ENCODE results near the gene PSG3. TPM values are rescaled to one million over a fixed set of nuclear protein-coding genes. Genes with fewer than 3 reads are reported as not detected.

Gene PSG3
- total RNA-seq, 1 experiment from 2014 or later: not detected

DNA sequence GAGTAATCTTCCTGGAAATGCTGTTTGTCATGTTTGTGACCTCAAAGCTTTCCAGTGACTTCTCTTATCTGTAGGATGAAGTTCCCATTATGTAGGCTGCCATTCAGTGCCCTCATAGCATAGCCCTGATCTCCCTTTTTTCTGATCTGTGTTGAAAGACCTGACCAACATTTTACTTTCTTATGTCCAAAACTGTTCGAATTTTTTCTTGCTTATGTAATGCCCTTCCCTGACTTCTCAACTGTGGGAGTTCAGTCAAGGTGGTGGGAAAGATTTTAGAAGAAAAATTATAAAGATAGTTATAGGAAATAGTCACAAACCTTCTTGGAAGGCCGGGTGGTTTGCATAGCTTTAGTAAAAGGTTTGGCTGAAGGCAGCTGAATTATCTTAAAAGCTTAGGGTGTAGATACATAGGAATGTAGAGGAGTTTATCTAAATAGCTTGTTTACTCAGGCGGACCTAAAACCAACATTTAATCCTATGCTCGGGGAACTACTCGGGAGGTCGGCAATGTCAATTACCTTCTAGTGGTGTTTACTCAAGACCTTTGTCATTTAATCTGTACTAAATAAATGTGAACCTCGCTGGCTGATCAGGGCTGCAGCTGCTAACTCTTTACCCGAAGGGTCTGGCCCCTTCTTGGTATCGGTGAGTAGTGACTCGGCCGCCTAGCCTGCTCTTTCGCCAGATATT is 44.3 kb downstream of the PSG3 start:
- Histone ChIP-seq H3K4me1 (ENCODE audit: insufficient read depth, low read length) (no peaks in the 10 kb centered on the region), H4K8ac (replicated peaks; ENCODE audit: insufficient read length, low read depth, low read length) (no peak overlapping the region), H2BK15ac (ENCODE audit: low read depth, low read length) (no peak overlapping the region), H2BK5ac (ENCODE audit: insufficient read length, low read length) (no peak overlapping the region), H3K9me3 (ENCODE audit: control insufficient read depth, low read depth, low read length) (peaks cover 88% of the 10 kb centered on the region), H3K4ac (ENCODE audit: low read depth, low read length) (no peak overlapping the region), H4K20me1 (ENCODE audit: control insufficient read depth, insufficient read depth, insufficient read length) (no peaks in the 10 kb centered on the region), H4K5ac (ENCODE audit: insufficient read length, low read depth, low read length) (no peak overlapping the region), H2BK12ac (ENCODE audit: insufficient read length, low read depth, low read length) (no peak overlapping the region), H2BK20ac (ENCODE audit: low read depth, low read length, poor library complexity, severe bottlenecking) (no peak overlapping the region), H2AFZ (ENCODE audit: low read length) (no peak overlapping the region), H3K14ac (ENCODE audit: insufficient read depth, low read length) (no peak overlapping the region), H3T11ph (ENCODE audit: low read length) (no peak overlapping the region), H3K27me3 (ENCODE audit: insufficient read depth, low read length) (no peaks in the 10 kb centered on the region), H4K91ac (ENCODE audit: insufficient read length, low read depth, low read length) (no peak overlapping the region), H2BK120ac (ENCODE audit: low read depth, low read length, poor library complexity, severe bottlenecking) (no peak overlapping the region), H3K18ac (ENCODE audit: insufficient read length, low read depth, low read length) (no peak overlapping the region), H3K79me2 (ENCODE audit: insufficient read depth, low read length) (no peaks in the 10 kb centered on the region), H3K56ac (ENCODE audit: insufficient read length, low read depth, low read length) (no peak overlapping the region), H3K9ac (ENCODE audit: extremely low read depth, insufficient read length, low read length) (no peak overlapping the region), H3K23ac (ENCODE audit: insufficient read length, low read depth, low read length) (no peak overlapping the region), H3K4me2 (ENCODE audit: insufficient read depth, insufficient read length, low read length) (no peak overlapping the region), H2AK5ac (ENCODE audit: insufficient read length, low read length) (no peak overlapping the region), H3K27ac (ENCODE audit: insufficient read length, low read depth, low read length) (no peak overlapping the region), H3K79me1 (ENCODE audit: insufficient read depth, low read depth, low read length, poor library complexity, severe bottlenecking) (no peaks in the 10 kb centered on the region), H3K23me2 (ENCODE audit: insufficient read length, low read depth, low read length, poor library complexity, severe bottlenecking) (no peaks in the 10 kb centered on the region)
- DNase-seq: no peak
- TF ChIP-seq, protein P1, sequence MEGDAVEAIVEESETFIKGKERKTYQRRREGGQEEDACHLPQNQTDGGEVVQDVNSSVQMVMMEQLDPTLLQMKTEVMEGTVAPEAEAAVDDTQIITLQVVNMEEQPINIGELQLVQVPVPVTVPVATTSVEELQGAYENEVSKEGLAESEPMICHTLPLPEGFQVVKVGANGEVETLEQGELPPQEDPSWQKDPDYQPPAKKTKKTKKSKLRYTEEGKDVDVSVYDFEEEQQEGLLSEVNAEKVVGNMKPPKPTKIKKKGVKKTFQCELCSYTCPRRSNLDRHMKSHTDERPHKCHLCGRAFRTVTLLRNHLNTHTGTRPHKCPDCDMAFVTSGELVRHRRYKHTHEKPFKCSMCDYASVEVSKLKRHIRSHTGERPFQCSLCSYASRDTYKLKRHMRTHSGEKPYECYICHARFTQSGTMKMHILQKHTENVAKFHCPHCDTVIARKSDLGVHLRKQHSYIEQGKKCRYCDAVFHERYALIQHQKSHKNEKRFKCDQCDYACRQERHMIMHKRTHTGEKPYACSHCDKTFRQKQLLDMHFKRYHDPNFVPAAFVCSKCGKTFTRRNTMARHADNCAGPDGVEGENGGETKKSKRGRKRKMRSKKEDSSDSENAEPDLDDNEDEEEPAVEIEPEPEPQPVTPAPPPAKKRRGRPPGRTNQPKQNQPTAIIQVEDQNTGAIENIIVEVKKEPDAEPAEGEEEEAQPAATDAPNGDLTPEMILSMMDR (conservative IDR thresholded peaks at IDR 0.05): no peak
- no peak overlapping the region for H3K4me3 Mint-ChIP-seq
- no peaks in the 10 kb centered on the region for H3K4me1 Mint-ChIP-seq
- peaks cover 0 to 38% (median 17%) of the 10 kb centered on the region in 3 experiments; a peak in 5 of 7 replicates for H3K36me3 Mint-ChIP-seq (ENCODE audit: insufficient read depth in 1 of 3, low read depth in 3 of 3)
- no peak overlapping the region for H3K27ac Mint-ChIP-seq
- peaks cover 3% of the 10 kb centered on the region for H3K27me3 Mint-ChIP-seq (ENCODE audit: low read depth)
- WGBS (ENCODE audit: extremely low coverage, insufficient read length, low lambda C conversion rate): no CpG with 5 or more reads among the region's 12 CpGs
- H3K9me3 Mint-ChIP-seq: peaks cover 87 to 94% of the 10 kb centered on the region in 2 experiments

Data from H9 (cell line).